Activated gamma-delta T cell treated with anti-CD3 and anti-CD28 coated beads, Interleukin-2, amount 50 U/mL, for 16 hours (primary cell): ENCODE measurements around the gene HECTD3.

Experiments used
- DNase-seq: peaks from one replicate; pipeline ENCODE4 v3.0.0-alpha.2; 2020; ENCODE audit warnings: low read depth

HECTD3 gene

GRCh38 chr1:45010855-45011811 is at the start of gene HECTD3:
HECTD3 (minus strand) TSS chr1:45011324; CDS start chr1:45011257, 67 bp downstream.
- DNase-seq = peak; percentile 54

DNA sequence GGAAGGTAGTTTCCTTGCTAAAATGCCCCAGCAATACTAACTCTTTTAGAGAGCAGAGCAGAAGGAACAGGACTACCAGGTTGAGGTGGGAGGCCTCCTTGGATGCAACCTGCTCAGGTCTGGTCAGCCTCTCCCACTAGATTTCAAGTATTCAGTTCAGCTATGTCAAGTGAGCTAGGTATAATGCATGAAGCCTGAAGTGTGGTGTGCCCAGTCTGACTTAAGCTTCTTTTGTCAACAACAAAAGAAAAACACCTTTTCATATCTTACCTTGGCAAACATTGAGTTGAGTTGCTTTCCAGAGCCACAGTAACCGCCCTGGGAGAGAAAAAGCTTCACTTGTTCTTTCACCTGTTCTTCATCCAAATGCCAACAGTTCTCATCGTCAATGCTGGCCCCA is 48.7 kb upstream of the HECTD3 start:
- DNase-seq = no peak

DNA sequence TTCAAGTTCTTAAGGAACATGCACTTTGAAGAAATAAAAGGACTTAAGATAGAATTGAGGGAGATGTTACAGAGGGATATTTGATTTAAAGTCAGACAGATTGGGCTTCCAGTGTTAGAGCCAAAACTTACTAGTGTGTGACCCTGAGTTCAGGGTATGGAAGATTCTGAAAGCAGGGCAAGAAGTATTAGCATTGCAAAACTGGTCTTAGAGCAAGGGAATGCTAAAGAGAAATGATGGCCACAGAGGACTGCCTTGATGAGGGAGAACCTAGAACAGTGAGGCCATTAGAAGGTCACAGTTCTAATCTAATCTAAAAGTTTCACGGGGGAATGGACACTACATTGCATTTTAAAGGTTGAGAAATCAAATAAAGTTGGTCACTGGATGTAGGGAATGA is 46.4 kb upstream of the HECTD3 start:
- DNase-seq = no peak

- no peak for DNase-seq
Observed at GRCh38 chr1:45051005-45051772, 40.1 kb upstream of the HECTD3 start.

GRCh38 chr1:45047032-45047431 is 35.9 kb upstream of the HECTD3 start:
- no peak for DNase-seq

DNA sequence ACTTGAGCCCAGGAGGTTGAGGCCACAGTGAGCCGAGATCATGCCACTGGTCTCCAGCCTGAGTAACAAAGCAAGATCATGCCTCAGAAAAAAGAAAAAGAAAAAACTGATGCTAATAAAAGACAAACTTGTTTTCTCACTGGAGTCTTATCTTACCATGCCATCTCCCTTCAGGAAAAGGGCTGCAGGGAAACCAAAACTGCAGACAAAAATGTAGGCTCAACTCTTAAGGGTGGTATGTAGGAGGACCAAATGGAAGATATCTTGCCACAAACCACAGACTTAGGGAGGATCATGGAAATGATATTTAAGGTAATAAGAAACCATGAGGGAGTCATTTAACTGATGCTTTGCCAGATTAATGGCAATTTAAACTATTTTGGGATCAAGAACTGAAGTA is 33.8 kb upstream of the HECTD3 start:
- DNase-seq = no peak

- DNase-seq = no peak
Observed at GRCh38 chr1:45043094-45043493, 32.0 kb upstream of the HECTD3 start.

GRCh38 chr1:45040297-45040696 is 29.2 kb upstream of the HECTD3 start:
- no peak for DNase-seq

DNA sequence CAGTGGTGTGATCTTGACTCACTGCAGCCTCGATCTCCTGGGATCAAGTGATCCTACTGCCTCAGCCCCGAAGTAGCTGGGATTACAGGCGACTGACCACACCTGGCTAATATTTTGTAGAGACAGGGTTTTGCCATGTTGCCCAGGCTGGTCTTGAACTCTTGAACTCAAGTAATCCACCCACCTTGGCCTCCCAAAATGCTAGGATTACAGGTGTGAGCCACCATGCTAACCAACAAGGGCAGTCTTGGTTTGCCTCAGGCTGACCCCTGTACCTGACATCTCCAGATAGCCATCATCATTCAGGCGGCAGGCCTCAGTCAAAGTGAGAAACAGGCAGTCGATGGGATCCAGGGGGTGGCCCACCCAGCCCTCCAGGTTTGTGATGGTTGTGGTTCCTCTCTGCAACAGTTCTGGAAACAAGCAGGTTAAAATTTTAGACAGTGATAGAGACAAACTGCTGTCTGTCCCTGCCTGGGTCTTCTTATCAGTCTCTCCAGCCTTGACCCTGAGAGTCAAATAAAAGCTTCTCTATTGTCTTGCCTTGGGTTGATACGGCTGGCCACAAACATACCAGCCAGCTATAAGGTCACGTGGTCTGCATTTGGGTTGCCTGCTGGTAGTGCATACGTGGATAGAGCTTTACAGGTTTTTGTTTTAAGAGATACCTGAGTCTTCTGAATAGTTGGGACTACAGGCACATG is 27.7 kb upstream of the HECTD3 start:
- no peak for DNase-seq

DNA sequence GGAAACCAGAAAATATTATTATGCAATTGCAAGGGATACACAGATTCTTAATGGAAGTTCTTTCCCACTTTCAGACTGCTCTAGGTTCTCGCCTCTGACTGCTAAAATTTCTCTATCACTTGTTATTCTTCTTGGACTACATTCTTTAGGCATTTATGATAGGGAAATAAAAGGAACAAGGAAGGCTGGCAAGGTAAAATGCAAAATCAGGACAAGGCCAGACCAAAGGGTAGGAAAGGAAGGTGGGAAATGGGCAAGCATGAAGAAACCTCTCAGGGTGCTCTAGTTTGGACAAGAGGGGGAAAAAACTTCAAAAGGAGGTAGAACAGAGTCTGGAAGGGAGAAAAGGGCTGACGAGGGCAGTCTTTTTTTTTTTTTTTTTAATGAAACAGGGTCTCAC is 27.1 kb upstream of the HECTD3 start:
- DNase-seq = no peak

GRCh38 chr1:45037456-45037855 is 26.3 kb upstream of the HECTD3 start:
- DNase-seq = no peak

GRCh38 chr1:45035631-45036301 is 24.6 kb upstream of the HECTD3 start:
- no peak for DNase-seq

GRCh38 chr1:45033356-45033755 is 22.2 kb upstream of the HECTD3 start:
- no peak for DNase-seq

DNA sequence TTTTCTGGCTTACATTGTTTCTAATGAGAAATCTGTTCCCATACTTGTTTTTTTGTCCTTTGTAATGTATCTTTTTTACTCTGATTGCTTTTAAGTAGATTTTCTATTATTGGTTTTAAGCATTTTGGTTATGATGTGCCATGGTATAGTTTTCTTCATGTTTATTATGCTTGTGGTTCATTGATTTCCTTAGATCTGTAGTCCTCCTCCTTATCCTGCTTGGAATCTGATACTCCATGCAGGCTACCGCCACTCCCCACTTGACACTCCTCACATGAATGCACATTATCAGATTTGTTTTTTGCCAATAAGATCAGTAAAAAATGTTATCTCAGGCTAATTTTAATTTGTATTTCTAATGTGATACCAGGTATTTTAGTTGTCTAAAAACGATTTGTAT is 21.7 kb upstream of the HECTD3 start:
- no peak for DNase-seq

DNA sequence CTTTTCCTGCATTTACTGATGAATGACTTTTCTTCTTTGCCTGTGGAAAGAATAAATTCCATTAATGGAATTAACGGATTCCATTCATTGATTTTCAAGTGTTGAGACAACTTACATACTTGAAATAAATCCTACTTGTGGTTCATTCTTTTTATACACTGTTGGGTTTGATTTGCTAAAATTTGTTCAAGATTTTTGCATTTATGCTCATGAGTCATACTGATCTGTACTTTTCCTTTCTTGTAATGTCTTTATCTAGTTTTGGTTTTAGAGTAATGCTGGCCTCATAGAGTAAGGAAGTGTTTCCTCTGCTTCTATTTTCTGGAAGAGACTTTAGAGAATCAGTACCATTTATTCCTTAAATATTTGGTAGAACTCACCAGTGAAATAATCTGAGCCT is 15.3 kb upstream of the HECTD3 start:
- no peak for DNase-seq

GRCh38 chr1:45023663-45024062 is 12.5 kb upstream of the HECTD3 start:
- no peak for DNase-seq

DNA sequence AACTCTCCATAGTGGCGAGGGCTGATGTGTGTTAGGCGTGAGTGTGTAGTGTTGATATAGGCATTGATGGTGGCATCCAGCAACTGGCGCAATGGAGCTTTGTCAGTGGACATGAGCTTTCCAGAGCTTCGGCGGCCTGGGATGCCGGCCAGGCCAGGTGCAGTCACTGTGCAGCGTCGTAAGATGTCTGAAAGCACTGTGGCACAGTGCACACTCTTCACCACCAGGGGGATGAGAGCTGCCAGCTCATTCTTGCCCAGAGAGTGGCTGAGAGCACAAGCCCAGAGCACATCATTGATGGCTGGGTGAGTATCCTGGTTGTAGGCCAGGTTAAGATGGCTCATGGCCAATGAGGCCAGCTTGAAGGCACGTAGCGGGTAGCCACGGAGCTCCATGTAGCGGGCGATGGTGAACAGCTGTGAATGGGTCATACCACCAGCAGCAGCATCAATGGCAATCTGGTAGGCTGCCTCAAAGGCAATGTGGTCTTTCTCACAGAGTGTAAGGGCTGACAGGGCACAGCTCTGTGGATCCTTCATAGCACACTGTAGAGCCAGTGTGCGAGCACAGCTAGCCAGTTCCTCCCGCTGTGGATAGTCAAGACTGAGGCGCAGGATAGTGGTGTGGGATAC is 7.6 kb upstream of the HECTD3 start:
- peak; percentile 37 for DNase-seq

DNA sequence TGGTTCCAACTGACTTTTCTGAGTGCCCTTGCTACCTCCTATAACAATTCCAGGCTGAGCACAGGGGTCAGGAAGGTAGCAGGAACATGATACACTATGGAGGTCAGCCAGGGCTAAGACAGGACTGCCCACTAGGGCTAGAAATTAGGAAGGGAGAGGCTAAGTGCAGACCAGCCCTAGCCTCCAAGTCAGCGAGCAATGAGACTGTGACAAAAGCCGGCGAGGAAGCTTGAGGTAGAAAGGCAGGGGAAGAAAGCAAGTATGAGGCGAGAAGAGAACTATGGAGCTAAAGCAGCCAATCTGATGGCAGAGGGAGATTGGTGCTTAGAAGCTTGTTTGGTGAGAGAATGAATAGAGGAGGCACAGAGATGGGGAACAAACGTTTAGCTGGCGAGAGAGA is 5.6 kb upstream of the HECTD3 start:
- no peak for DNase-seq

DNA sequence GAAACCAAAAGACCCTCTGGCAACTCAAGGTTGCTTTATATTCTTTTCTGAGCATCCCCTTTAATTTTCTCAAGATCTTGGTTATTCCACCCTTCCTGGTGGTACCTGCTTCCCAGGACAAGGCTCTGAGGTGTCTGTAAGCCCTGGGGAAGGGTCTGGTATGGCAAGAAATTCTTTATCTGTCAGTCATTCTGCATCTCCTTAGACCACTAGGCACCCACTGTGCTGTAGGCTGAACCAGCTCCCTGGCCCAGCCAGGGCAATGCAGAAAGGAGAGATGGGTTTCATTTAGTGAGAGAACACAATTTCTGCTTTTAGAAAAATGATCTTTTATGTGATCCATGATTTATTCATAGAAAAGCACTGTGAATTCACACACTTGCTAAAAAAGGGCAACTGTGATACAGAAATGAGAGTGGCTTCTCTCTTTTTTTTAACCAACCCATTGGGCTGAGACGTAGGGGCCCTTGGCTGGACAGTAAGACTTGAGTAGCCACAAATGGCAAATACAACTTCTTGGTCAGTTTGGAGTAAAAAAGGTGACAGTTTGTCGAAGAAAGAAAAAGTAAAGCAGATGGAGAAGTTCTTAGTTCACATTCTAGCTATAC is 5.1 kb upstream of the HECTD3 start:
- no peak for DNase-seq

GRCh38 chr1:45015683-45016082 is 4.6 kb upstream of the HECTD3 start:
- DNase-seq = no peak
